Measurements from ENCODE around the gene LHX1. TPM values are rescaled to one million over a fixed set of nuclear protein-coding genes. Genes with fewer than 3 reads are reported as not detected.

The LHX1 gene
- total RNA-seq, 2 experiments from 2014 or later = not detected

GRCh38 chr17:36934144-36934691 is 3.1 kb upstream of the LHX1 start:
- Histone ChIP-seq H3K36me3 (ENCODE audit: insufficient read depth, low read length) (no peaks in the 10 kb centered on the region), H3K4me1 (ENCODE audit: insufficient read depth, low read length) (peaks cover 76% of the 10 kb centered on the region), H3K9me3 (ENCODE audit: control insufficient read depth in 1 of 2, insufficient read depth in 1 of 2, low read length in 2 of 2) (peaks cover 0 to 57% of the 10 kb centered on the region in 2 experiments), H3K27ac (ENCODE audit: low read depth in 1 of 2, low read length in 2 of 2) (no peak overlapping the region), H3K4me3 (ENCODE audit: low read length) (no peak overlapping the region), H3K27me3 (ENCODE audit: control insufficient read depth in 1 of 2, insufficient read depth in 2 of 2, low read length in 2 of 2) (peaks cover 96 to 99% of the 10 kb centered on the region in 2 experiments)
- Mint-ChIP-seq H3K4me1 (ENCODE audit: low read depth) (peaks cover 75% of the 10 kb centered on the region), H3K27me3 (peaks cover 97% of the 10 kb centered on the region), H3K4me3 (peak overlapping the region; percentile 65), H3K36me3 (ENCODE audit: low read depth) (no peaks in the 10 kb centered on the region), H3K9me3 (no peaks in the 10 kb centered on the region), H3K27ac (peak overlapping the region; percentile 34)
- no peak for ATAC-seq (ENCODE audit: poor library complexity)
- ChIA-PET CTCF (no interaction called here), POLR2A (interaction anchor here (0.6 to 2.5 kb wide), 3 partner anchors 15 to 211 kb away, joined by 3 to 13 read pairs (median 3); partner anchors contain the start of gene AATF)
- intact Hi-C loops (cut with DNase I, micrococcal nuclease) = no loop called here
- TF ChIP-seq CTCF (IDR thresholded peaks at IDR 0.05) = no peak
- peak in 2 of 14 experiments; percentile 16 to 26 for DNase-seq

- H3K4me3 Mint-ChIP-seq = peak overlapping the region; percentile 77
- no peak overlapping the region for H3K27ac Mint-ChIP-seq
- H3K36me3 Mint-ChIP-seq (ENCODE audit: low read depth) = no peaks in the 10 kb centered on the region
- Histone ChIP-seq H3K4me3 (ENCODE audit: low read length) (peak overlapping the region; percentile 7), H3K27me3 (ENCODE audit: control insufficient read depth in 1 of 2, insufficient read depth in 2 of 2, low read length in 2 of 2) (peaks cover 96 to 99% of the 10 kb centered on the region in 2 experiments), H3K4me1 (ENCODE audit: insufficient read depth, low read length) (peaks cover 84% of the 10 kb centered on the region), H3K27ac (ENCODE audit: low read depth in 1 of 2, low read length in 2 of 2) (no peak overlapping the region), H3K36me3 (ENCODE audit: insufficient read depth, low read length) (no peaks in the 10 kb centered on the region), H3K9me3 (ENCODE audit: control insufficient read depth in 1 of 2, insufficient read depth in 1 of 2, low read length in 2 of 2) (peaks cover 0 to 64% of the 10 kb centered on the region in 2 experiments)
- H3K27me3 Mint-ChIP-seq = peaks cover 97% of the 10 kb centered on the region
- H3K9me3 Mint-ChIP-seq = no peaks in the 10 kb centered on the region
- ChIA-PET CTCF (interaction anchor here (1.2 kb wide), 1 partner anchor 13 kb away, joined by 3 read pairs; no protein-coding TSS in a partner anchor), POLR2A (interaction anchor here (2.5 kb wide), 1 partner anchor 14 kb away, joined by 13 read pairs; the partner anchor contains the start of gene AATF)
- intact Hi-C loops (cut with DNase I, micrococcal nuclease) = no loop called here
- no peak for TF ChIP-seq CTCF (IDR thresholded peaks at IDR 0.05)
- no peak for ATAC-seq (ENCODE audit: poor library complexity)
- peaks cover 78% of the 10 kb centered on the region for H3K4me1 Mint-ChIP-seq (ENCODE audit: low read depth)
- peak in 4 of 14 experiments; percentile 14 to 52 (median 36) for DNase-seq
Observed at GRCh38 chr17:36934692-36935630, 2.3 kb upstream of the LHX1 start.

GRCh38 chr17:36935671-36936454 is 1.4 kb upstream of the LHX1 start:
- ATAC-seq (ENCODE audit: poor library complexity) = no peak
- intact Hi-C loops (cut with DNase I, micrococcal nuclease) = no loop called here
- Mint-ChIP-seq H3K4me3 (peak overlapping the region; percentile 77), H3K36me3 (ENCODE audit: low read depth) (no peaks in the 10 kb centered on the region), H3K27ac (no peak overlapping the region), H3K4me1 (ENCODE audit: low read depth) (peaks cover 84% of the 10 kb centered on the region), H3K27me3 (peaks cover 97% of the 10 kb centered on the region), H3K9me3 (no peaks in the 10 kb centered on the region)
- peak in 3 of 14 experiments; percentile 17 to 34 (median 19) for DNase-seq
- no peak for TF ChIP-seq CTCF (IDR thresholded peaks at IDR 0.05)
- Histone ChIP-seq H3K27me3 (ENCODE audit: control insufficient read depth in 1 of 2, insufficient read depth in 2 of 2, low read length in 2 of 2) (peaks cover 94 to 98% of the 10 kb centered on the region in 2 experiments), H3K27ac (ENCODE audit: low read depth in 1 of 2, low read length in 2 of 2) (no peak overlapping the region), H3K36me3 (ENCODE audit: insufficient read depth, low read length) (no peaks in the 10 kb centered on the region), H3K4me1 (ENCODE audit: insufficient read depth, low read length) (peaks cover 91% of the 10 kb centered on the region), H3K9me3 (ENCODE audit: control insufficient read depth in 1 of 2, insufficient read depth in 1 of 2, low read length in 2 of 2) (peaks cover 0 to 68% of the 10 kb centered on the region in 2 experiments), H3K4me3 (ENCODE audit: low read length) (peak overlapping the region; percentile 20)
- POLR2A ChIA-PET = interaction anchor here (0.9 to 2.5 kb wide), 2 partner anchors 13 kb away, joined by 5 to 13 read pairs; partner anchors contain the start of gene AATF
- CTCF ChIA-PET = interaction anchor here (1.2 kb wide), 1 partner anchor 12 kb away, joined by 3 read pairs; no protein-coding TSS in a partner anchor

Measured in CD4-positive, alpha-beta T cell (primary cell).